Spleen (tissue), 11 donors: ENCODE measurements around the gene MAP1LC3B2. TPM values are rescaled to one million over a fixed set of nuclear protein-coding genes. Genes with fewer than 3 reads are reported as not detected.

Source experiments
- DNase-seq: peaks from one replicate; pipeline ENCODE4 v3.0.0-alpha.2; 2020
- H3K27ac ChIP-seq, 8 donors: fragments of 200-600 bp; sonication (generic) in 7 of 8; 1 replicate in 4 of 8; 2 replicates in 4 of 8; pipeline versions ENCODE4 v1.5.0 to v1.8.0; 2016 to 2021; ENCODE audit warnings: inconsistent platforms in 4 of 8, mild to moderate bottlenecking in 4 of 8, moderate library complexity in 1 of 8
- H3K27me3 ChIP-seq, 7 donors: fragments of 200-600 bp; sonication (generic) in 6 of 7; replicated peaks in 1 of 7; 1 replicate in 4 of 7; 2 replicates in 3 of 7; pipeline versions ENCODE4 v1.5.0 to v1.8.0; 2016 to 2021; ENCODE audit warnings: inconsistent platforms in 3 of 7, mild to moderate bottlenecking in 1 of 7
- H3K36me3 ChIP-seq, 6 donors: fragments of 200-600 bp; sonication (generic) in 5 of 6; 1 replicate in 4 of 6; 2 replicates in 2 of 6; pipeline versions ENCODE4 v1.5.0 to v1.8.0; 2016 to 2021; ENCODE audit warnings: inconsistent platforms in 2 of 6
- H3K4me1 ChIP-seq, 6 donors: fragments of 200-600 bp; sonication (generic) in 5 of 6; 1 replicate in 3 of 6; 2 replicates in 3 of 6; pipeline versions ENCODE4 v1.5.0 to v1.8.0; 2016 to 2021; ENCODE audit warnings: inconsistent platforms in 3 of 6
- H3K4me3 ChIP-seq, 8 donors: fragments of 200-600 bp; sonication (generic) in 7 of 8; 1 replicate in 4 of 8; 2 replicates in 4 of 8; pipeline versions ENCODE4 v1.5.0 to v1.8.0; 2016 to 2021; ENCODE audit warnings: inconsistent platforms in 4 of 8, mild to moderate bottlenecking in 4 of 8, moderate library complexity in 2 of 8
- H3K9me3 ChIP-seq, 8 donors: fragments of 200-600 bp; sonication (generic) in 7 of 8; 1 replicate in 4 of 8; 2 replicates in 4 of 8; pipeline versions ENCODE4 v1.5.0 to v1.8.0; 2016 to 2021; ENCODE audit warnings: inconsistent platforms in 4 of 8
- POLR2A ChIP-seq, 3 donors: fragments of 450-650 bp; IDR thresholded peaks; one replicate each; pipeline ENCODE4 v1.5.1; 2017; ENCODE audit warnings: antibody characterized with exemption in 3 of 3, mild to moderate bottlenecking in 1 of 3
- POLR2AphosphoS5 ChIP-seq, 3 donors: sonication (generic); formaldehyde crosslinking; IDR thresholded peaks; one replicate each; pipeline ENCODE4 v1.5.1; 2017; ENCODE audit warnings: antibody characterized with exemption in 3 of 3
- WGBS, 5 donors: extraction: QIAGEN DNeasy Blood & Tissue Kit in 3 of 5; methylation state at CpG; one replicate each; pipeline versions ENCODE4 v1.1.5 to v1.1.7; 2013 to 2018; 5-methylcytosine and 5-hydroxymethylcytosine counted together
- intact Hi-C: fragments of 100-400 bp; cut with DNase I; formaldehyde crosslinking; loops from one replicate; pipeline ENCODE4 v1.15.0; 2023; ENCODE audit warnings: low total_unique reads
- polyA plus RNA-seq, 3 donors: library from polyadenylated mRNA; stranded (reverse); fragments of 200-250 nt; gene quantifications; one replicate each; pipeline ENCODE4 v1.2.1, GENCODE V29; 2013
- total RNA-seq, 7 donors: library from RNA; depleted of rRNA in 3 of 7; stranded (reverse); fragments of >200 nt in 3 of 7; fragmentation: NEBNext Ultra II Directional in 4 of 7; extraction: Animal tissue kit (Norgen Biotek cat#: 25700) in 4 of 7; gene quantifications; one replicate each; pipeline versions ENCODE4 v1.1.0 to v1.2.1, GENCODE V29; 2016 to 2021
- TF ChIP-seq, protein P1 (sequence below), 11 experiments: fragments of 200-600 bp in 7 of 11; fragments of 450-650 bp in 4 of 11; sonication (generic) in 4 of 11; IDR thresholded peaks in 8 of 11; conservative IDR thresholded peaks in 3 of 11; 1 replicate in 7 of 11; 2 replicates in 4 of 11; pipeline versions ENCODE4 v1.4.0 to v1.8.0; 2016 to 2021; ENCODE audit warnings: antibody characterized with exemption in 11 of 11, inconsistent platforms in 4 of 11, mild to moderate bottlenecking in 1 of 11
- donor health status: healthy with polysubstance abuse.
- donor health status: DM: no; HTN: no; CAD: no; lungs with moderate emphysema.
- donor health status: DM: no; HTN: no; CAD: no.
- donor health status: Bipolar disorder and iron deficiency.
- donor health status: healthy.
- donor health status: DM: no; HTN: no; CAD: no.
- donor health status: DM: yes; HTN: yes; CAD: no.

Gene MAP1LC3B2
- total and polyA plus RNA-seq, 10 donors = 0.86 to 3.0 (median 1.7) TPM

DNA sequence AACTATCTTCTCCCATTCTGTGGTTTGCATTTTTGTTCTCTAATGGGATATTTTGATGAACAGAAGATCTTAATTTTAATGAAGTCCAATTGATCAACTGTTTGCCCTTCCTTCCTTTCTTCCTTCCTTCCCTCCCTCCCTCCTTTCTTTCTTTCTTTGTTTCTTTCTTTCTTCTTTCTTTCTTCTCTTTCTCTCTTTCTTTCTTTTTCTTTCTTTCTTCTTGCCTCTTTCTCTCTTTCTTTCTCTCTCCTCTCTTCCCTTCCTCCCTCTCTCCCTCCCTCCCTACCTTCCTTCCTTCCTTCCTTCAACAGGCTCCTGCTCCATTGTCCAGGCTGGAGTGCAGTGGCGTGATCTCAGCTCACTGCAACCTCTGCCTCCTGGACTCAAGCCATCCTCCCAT is 18.9 kb downstream of the MAP1LC3B2 start:
- no peak for DNase-seq
- H3K4me1 ChIP-seq = no peaks in the 10 kb centered on the region
- no peaks in the 10 kb centered on the region for H3K27me3 ChIP-seq
- TF ChIP-seq, protein P1, sequence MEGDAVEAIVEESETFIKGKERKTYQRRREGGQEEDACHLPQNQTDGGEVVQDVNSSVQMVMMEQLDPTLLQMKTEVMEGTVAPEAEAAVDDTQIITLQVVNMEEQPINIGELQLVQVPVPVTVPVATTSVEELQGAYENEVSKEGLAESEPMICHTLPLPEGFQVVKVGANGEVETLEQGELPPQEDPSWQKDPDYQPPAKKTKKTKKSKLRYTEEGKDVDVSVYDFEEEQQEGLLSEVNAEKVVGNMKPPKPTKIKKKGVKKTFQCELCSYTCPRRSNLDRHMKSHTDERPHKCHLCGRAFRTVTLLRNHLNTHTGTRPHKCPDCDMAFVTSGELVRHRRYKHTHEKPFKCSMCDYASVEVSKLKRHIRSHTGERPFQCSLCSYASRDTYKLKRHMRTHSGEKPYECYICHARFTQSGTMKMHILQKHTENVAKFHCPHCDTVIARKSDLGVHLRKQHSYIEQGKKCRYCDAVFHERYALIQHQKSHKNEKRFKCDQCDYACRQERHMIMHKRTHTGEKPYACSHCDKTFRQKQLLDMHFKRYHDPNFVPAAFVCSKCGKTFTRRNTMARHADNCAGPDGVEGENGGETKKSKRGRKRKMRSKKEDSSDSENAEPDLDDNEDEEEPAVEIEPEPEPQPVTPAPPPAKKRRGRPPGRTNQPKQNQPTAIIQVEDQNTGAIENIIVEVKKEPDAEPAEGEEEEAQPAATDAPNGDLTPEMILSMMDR (IDR thresholded peaks at IDR 0.05 in 8 of 11, conservative IDR thresholded peaks at IDR 0.05 in 3 of 11) = no peak
- TF ChIP-seq POLR2A (IDR thresholded peaks at IDR 0.05) = no peak
- TF ChIP-seq POLR2AphosphoS5 (IDR thresholded peaks at IDR 0.05) = no peak
- no peaks in the 10 kb centered on the region for H3K36me3 ChIP-seq
- 70 to 95% (median 82%) methylated on average over 1 of the region's 1 CpG for WGBS, 5 donors
- no peak overlapping the region for H3K27ac ChIP-seq
- H3K4me3 ChIP-seq = no peak overlapping the region
- intact Hi-C loops = no loop called here
- H3K9me3 ChIP-seq = no peaks in the 10 kb centered on the region

DNA sequence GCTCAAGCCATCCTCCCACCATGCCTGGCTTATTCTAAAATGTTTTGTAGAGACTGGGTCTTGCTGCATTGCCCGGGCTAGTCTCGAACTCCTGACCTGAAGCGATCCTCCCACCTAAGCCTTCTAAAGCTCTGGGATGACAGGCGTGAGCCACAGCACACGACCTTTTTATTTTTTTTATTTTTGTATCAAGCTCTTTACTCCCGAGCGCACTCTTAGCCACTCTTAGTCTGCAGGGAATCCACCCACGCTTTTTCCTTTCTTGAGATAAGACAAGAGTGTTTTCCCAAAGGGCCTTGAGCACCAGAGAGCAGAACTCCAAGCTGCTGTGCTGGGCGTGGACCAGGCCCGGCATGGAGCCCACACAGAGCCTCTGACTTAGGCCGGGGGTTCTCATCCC is 23.4 kb downstream of the MAP1LC3B2 start:
- Histone ChIP-seq H3K27ac (peak overlapping the region in 2 of 8 donors; percentile 14 to 24), H3K4me3 (no peak overlapping the region), H3K27me3 (no peaks in the 10 kb centered on the region), H3K9me3 (peaks cover 0 to 15% (median 10%) of the 10 kb centered on the region in 8 donors), H3K36me3 (no peaks in the 10 kb centered on the region), H3K4me1 (no peaks in the 10 kb centered on the region)
- no peak for DNase-seq
- intact Hi-C loops = no loop called here
- whole genome bisulfite sequencing, 5 donors = 53 to 73% (median 57%) methylated on average over 11 of the region's 11 CpGs
- TF ChIP-seq POLR2AphosphoS5 (IDR thresholded peaks at IDR 0.05) (peak in 1 of 3 donors; percentile 26), POLR2A (IDR thresholded peaks at IDR 0.05) (no peak)

DNA sequence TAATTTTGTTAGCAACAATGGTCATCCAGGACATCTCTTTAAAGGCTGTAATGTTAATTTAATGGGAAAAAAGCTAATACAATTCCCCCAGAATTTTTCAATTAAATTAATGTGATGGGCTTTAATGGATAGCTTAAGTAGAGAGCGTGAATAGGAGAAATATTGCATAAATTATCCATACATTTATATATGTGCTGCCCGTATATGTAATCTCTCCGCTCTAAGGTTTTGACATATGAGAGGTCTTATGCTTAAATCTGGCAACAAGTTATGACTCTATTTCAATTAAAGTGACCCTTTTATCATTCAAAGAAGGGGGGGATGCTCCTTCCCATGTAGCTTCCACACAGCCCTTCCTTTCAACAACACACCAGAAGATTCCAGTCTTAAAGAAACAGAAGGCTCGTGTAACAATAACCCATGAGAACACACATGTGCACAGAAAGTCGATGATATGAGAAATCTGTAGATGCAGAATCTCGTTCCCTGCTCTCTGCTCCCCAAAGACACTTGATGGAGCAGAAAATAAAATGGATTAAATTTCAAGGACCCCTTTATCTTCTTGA is 24.0 kb downstream of the MAP1LC3B2 start:
- intact Hi-C loops = no loop called here
- 91 to 94% (median 92%) methylated on average over 6 of the region's 6 CpGs for WGBS, 5 donors

DNA sequence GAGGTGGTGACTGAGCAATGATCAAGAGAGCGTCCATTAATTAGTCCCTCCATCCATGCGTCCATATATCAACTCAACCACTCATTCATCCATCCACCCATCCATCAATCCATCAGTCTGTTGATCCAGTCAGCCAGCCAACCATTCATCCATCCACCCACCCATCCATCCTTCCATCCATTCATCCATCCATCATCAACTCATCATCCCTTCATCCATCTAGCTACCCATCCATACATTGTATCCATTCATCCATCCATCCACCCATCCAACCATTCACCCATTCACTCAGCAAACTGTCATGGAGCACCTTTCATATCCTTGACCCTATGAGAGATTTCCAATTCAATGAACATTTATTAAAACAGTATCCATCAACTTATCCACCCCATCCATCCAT is 28.1 kb downstream of the MAP1LC3B2 start:
- Histone ChIP-seq H3K36me3 (no peaks in the 10 kb centered on the region), H3K27me3 (no peaks in the 10 kb centered on the region), H3K4me3 (no peak overlapping the region), H3K27ac (no peak overlapping the region), H3K4me1 (peaks cover 0 to 14% (median 7%) of the 10 kb centered on the region in 6 donors), H3K9me3 (peaks cover 0 to 15% (median 10%) of the 10 kb centered on the region in 8 donors)
- intact Hi-C loops = no loop called here
- DNase-seq = no peak
- TF ChIP-seq POLR2AphosphoS5 (IDR thresholded peaks at IDR 0.05) (no peak), POLR2A (IDR thresholded peaks at IDR 0.05) (no peak)
- TF ChIP-seq, protein P1 (IDR thresholded peaks at IDR 0.05 in 8 of 11, conservative IDR thresholded peaks at IDR 0.05 in 3 of 11) = no peak
- 88 to 100% (median 98%) methylated on average over 2 of the region's 2 CpGs for WGBS, 5 donors

More for the DNA sequence above, 24.0 kb downstream of the MAP1LC3B2 start:
- Histone ChIP-seq H3K27me3 (no peaks in the 10 kb centered on the region), H3K4me1 (no peaks in the 10 kb centered on the region), H3K4me3 (no peak overlapping the region), H3K27ac (peak overlapping the region in 1 of 8 donors; percentile 24), H3K36me3 (no peaks in the 10 kb centered on the region), H3K9me3 (peaks cover 0 to 15% (median 10%) of the 10 kb centered on the region in 8 donors)
- DNase-seq = no peak
- TF ChIP-seq POLR2A (IDR thresholded peaks at IDR 0.05) (no peak), POLR2AphosphoS5 (IDR thresholded peaks at IDR 0.05) (no peak)
- TF ChIP-seq, protein P1 (IDR thresholded peaks at IDR 0.05 in 8 of 11, conservative IDR thresholded peaks at IDR 0.05 in 3 of 11) = no peak
